Progenitor cell of endocrine pancreas (in vitro differentiated cells): ENCODE data around the gene TMEM135. TPM values are rescaled to one million over a fixed set of nuclear protein-coding genes. Genes with fewer than 3 reads are reported as not detected.

Experiments
- DNase-seq: peaks from one replicate; pipeline ENCODE4 v3.0.0; 2021; ENCODE audit warnings: low spot score; ENCODE audit not compliant: unreplicated experiment
- H3K27ac Mint-ChIP-seq: 2 replicates; pipeline ENCODE4 v1.8.0; 2021; ENCODE audit warnings: mild to moderate bottlenecking, moderate library complexity, mixed read lengths
- H3K27me3 Mint-ChIP-seq: 2 replicates; pipeline ENCODE4 v1.8.0; 2021; ENCODE audit warnings: mixed read lengths
- H3K36me3 Mint-ChIP-seq: 2 replicates; pipeline ENCODE4 v1.8.0; 2022; ENCODE audit warnings: mixed read lengths; ENCODE audit not compliant: insufficient read depth
- H3K4me1 Mint-ChIP-seq: 2 replicates; pipeline ENCODE4 v1.8.0; 2021; ENCODE audit warnings: low read depth, mixed read lengths
- H3K4me3 Mint-ChIP-seq: 2 replicates; pipeline ENCODE4 v1.8.0; 2021; ENCODE audit warnings: low read depth, mild to moderate bottlenecking, moderate library complexity, mixed read lengths
- H3K9me3 Mint-ChIP-seq: 2 replicates; pipeline ENCODE4 v1.8.0; 2021; ENCODE audit warnings: low read depth, mixed read lengths
- total RNA-seq: library from RNA; stranded (reverse); gene quantifications from 2 replicates; pipeline ENCODE4 v1.2.1, GENCODE V29; 2021
- TF ChIP-seq, protein P1 (sequence below): fragments of 200-600 bp; sonication (generic); IDR thresholded peaks from one replicate; pipeline ENCODE4 v1.5.0; 2021; ENCODE audit warnings: antibody characterized with exemption, mild to moderate bottlenecking; ENCODE audit not compliant: unreplicated experiment

The TMEM135 gene
- total RNA-seq, 1 donor from 2014 or later, result 33.0 TPM

DNA sequence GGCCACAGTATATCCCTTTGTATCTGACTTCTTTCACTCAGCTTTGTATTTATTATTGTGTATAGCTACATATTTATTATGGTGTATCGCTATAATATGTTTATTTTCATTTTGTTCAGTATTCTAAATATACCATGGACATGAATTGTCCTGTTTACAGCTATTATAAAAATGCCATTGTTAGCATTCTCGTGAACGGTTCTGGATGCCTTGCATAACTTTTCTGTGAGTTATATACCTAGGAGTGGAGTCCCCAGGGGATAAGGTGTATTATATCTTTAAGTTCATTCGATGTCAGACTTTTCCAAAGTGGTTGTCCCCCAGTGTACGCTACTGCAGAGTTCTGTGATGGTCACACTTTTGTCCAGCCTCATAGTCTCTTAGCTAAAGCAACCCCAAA lies 301.7 kb downstream of the TMEM135 start:
- no peak overlapping the region for H3K27ac Mint-ChIP-seq
- H3K36me3 Mint-ChIP-seq, result peaks cover 1% of the 10 kb centered on the region
- peaks cover 34% of the 10 kb centered on the region for H3K9me3 Mint-ChIP-seq
- no peak overlapping the region for H3K4me3 Mint-ChIP-seq
- no peaks in the 10 kb centered on the region for H3K27me3 Mint-ChIP-seq
- DNase-seq, result no peak
- no peaks in the 10 kb centered on the region for H3K4me1 Mint-ChIP-seq
- TF ChIP-seq, protein P1, sequence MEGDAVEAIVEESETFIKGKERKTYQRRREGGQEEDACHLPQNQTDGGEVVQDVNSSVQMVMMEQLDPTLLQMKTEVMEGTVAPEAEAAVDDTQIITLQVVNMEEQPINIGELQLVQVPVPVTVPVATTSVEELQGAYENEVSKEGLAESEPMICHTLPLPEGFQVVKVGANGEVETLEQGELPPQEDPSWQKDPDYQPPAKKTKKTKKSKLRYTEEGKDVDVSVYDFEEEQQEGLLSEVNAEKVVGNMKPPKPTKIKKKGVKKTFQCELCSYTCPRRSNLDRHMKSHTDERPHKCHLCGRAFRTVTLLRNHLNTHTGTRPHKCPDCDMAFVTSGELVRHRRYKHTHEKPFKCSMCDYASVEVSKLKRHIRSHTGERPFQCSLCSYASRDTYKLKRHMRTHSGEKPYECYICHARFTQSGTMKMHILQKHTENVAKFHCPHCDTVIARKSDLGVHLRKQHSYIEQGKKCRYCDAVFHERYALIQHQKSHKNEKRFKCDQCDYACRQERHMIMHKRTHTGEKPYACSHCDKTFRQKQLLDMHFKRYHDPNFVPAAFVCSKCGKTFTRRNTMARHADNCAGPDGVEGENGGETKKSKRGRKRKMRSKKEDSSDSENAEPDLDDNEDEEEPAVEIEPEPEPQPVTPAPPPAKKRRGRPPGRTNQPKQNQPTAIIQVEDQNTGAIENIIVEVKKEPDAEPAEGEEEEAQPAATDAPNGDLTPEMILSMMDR, result no peak

DNA sequence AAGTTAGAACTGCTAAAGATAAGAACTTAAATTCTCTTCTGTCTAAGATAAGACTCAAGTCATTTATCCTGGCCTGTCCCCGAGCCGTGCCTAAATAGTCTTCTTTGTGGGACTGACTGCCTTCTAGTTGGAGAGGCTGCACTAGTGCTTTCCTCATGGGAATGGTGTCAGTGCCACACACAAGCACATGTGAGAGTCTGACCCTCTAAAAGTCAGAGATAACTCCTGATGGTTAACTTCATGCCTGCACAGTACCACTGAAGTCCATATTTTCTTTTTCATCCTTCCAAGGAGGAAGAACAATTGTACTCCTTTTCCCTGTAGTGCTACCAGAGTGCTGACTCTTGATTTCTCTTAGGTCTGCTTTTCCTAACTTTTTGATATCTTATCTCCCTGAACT lies 309.7 kb downstream of the TMEM135 start:
- Mint-ChIP-seq H3K4me1 (peaks cover 18% of the 10 kb centered on the region), H3K27me3 (peaks cover 6% of the 10 kb centered on the region), H3K27ac (no peak overlapping the region), H3K36me3 (no peaks in the 10 kb centered on the region), H3K4me3 (no peak overlapping the region), H3K9me3 (no peaks in the 10 kb centered on the region)
- TF ChIP-seq, protein P1, result no peak
- no peak for DNase-seq

DNA sequence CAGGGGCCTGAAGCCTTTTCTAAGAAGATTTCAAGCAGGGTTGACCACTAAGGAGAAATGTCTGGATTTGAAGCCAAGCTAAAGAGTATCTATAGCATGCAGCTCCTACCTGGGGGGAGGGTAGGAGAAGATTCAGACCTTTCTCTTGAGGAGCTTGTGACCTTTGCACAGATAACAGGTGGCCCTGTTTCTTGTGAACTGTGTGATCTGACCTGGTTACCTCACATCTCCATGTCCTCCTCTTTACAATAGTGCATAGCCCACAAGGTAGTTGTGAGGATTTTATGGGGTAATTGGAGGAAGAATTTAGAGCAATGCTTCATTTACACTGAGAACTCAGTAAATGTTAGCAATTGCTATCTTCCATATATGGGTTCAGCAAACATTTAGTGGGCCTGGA lies 310.1 kb downstream of the TMEM135 start:
- Mint-ChIP-seq H3K36me3 (no peaks in the 10 kb centered on the region), H3K4me1 (peaks cover 18% of the 10 kb centered on the region), H3K27ac (no peak overlapping the region), H3K9me3 (no peaks in the 10 kb centered on the region), H3K27me3 (peaks cover 9% of the 10 kb centered on the region), H3K4me3 (no peak overlapping the region)
- TF ChIP-seq, protein P1, result no peak
- no peak for DNase-seq

DNA sequence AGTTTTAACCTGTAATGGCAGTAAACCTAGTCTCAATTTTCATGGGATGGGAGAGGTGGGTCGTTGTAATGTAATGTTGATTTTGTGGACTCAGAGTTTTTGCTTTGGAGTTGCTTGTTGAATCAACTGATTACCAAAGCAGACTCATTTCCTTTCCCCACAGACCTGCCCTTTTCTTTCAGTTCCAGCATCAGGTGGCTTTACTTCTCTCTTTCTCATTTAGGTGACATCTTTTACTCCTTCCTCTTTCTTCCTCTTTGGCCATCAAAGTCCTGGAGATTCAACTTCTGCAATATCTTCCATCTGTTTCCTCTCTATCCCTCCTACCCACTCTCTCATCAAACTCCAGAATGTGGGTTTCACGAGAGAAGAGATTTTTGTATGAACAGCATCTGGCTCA lies 313.9 kb downstream of the TMEM135 start:
- Mint-ChIP-seq H3K27ac (no peak overlapping the region), H3K27me3 (peaks cover 18% of the 10 kb centered on the region), H3K4me3 (no peak overlapping the region), H3K9me3 (no peaks in the 10 kb centered on the region), H3K36me3 (no peaks in the 10 kb centered on the region), H3K4me1 (peaks cover 18% of the 10 kb centered on the region)
- no peak for DNase-seq
- TF ChIP-seq, protein P1, result no peak

DNA sequence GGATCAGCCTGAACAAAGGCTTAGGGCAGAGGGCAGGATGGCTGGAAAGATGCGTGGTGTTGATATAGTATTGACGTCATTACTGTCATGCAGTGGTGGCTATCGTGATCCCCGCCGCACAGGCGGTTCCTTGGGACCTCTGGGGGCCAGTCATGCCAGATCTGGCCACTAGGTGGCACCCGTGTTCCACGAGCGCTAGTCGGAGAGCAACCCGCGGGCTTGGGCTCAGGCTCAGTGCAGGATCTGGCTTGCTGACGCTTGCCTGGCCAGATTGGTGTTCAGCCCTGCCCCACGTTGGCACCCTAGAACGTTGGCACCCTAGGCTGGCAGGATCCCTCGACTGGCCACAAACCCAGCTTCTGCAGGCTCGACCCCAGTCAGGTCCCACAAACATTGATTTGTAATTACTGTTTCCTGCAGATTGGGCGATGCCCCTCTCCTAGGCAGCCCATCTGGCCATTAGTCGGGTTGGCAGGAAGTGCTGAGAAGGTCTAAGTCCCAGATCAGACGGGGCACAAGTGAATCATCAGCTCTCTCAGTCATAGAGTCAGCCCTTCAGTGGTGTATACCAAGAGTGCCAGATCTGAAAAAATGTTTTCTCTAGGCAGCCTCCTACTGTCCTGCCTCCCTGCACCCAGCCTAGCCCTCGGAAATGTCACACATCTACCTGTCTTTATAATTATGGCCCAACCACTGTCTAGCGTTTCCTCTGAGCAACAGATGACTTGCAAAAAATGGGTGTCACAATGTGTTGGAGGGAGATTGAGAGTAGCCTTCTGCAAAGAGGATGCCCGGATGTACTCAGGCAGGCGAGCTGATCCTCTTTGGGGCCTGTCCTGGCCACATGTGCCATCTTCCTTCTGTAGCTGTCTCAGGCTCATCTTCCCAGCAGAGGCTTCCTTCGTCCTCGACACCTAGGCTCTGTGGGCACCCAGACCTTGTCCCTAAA lies 315.3 kb downstream of the TMEM135 start:
- Mint-ChIP-seq H3K36me3 (no peaks in the 10 kb centered on the region), H3K27ac (no peak overlapping the region), H3K4me1 (peaks cover 11% of the 10 kb centered on the region), H3K27me3 (peaks cover 18% of the 10 kb centered on the region), H3K9me3 (no peaks in the 10 kb centered on the region), H3K4me3 (no peak overlapping the region)
- DNase-seq, result peak; percentile 87
- TF ChIP-seq, protein P1, result peak; percentile 98
